Stimulated activated CD4-positive, alpha-beta T cell treated with anti-CD3 and anti-CD28 coated beads, Interleukin-12 subunit alpha, Interleukin-12 subunit beta, amount 100 ng/mL, for 4 hours (primary cell): Measurements from ENCODE around the gene ANGPTL8.

Experiments used
- DNase-seq: peaks from one replicate; pipeline ENCODE4 v3.0.0-alpha.2; 2020

Gene ANGPTL8

GRCh38 chr19:11238041-11238440, 1.4 kb upstream of the ANGPTL8 start:
- DNase-seq, result no peak

- no peak for DNase-seq
These were observed 540 bp upstream of the ANGPTL8 start for GRCh38 chr19:11238781-11239376.

GRCh38 chr19:11240008-11240444, 607 bp downstream of the ANGPTL8 start:
- no peak for DNase-seq

DNA sequence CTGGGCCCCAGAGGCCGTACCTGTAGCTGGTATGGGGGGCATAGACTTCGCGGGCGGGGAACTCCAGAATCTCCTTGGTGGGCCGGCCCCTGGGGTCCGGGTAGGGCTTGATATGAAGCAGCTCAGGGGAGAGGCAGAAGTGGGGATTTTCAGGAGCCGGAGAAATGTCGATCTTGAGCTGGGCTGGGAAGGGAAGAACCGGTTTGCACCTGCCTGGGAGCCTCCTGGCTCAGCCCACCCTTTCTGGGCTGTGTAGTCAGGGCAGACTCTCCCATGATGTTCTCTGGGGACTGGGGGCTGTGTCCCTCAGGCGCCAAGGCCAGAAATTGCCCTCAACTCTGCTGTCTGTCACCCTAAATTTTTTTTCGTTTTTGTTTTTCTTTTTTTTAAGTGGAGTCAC, 2.6 kb downstream of the ANGPTL8 start:
- no peak for DNase-seq

- peak; percentile 90 for DNase-seq
These were observed 3.7 kb downstream of the ANGPTL8 start for GRCh38 chr19:11242864-11243797.

DNA sequence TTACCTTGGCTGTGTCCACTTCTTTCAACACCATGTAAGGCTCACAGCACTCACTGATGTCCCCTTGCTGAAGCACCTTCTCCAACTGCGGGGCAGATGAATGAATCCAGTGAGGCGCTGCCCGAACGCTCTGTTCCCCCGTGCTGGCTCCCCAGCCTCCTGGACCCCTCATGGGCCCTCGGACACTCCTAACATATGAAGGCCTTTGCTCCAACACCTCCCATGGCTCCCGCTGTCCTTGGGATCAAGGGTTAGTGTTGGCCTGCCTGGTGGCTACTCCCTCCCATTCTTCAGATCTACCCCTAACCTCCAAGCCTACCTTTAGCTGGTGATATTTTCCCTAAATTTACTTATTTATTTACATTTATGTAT, 4.4 kb downstream of the ANGPTL8 start:
- DNase-seq, result no peak

GRCh38 chr19:11244846-11245589, 5.6 kb downstream of the ANGPTL8 start:
- no peak for DNase-seq

DNA sequence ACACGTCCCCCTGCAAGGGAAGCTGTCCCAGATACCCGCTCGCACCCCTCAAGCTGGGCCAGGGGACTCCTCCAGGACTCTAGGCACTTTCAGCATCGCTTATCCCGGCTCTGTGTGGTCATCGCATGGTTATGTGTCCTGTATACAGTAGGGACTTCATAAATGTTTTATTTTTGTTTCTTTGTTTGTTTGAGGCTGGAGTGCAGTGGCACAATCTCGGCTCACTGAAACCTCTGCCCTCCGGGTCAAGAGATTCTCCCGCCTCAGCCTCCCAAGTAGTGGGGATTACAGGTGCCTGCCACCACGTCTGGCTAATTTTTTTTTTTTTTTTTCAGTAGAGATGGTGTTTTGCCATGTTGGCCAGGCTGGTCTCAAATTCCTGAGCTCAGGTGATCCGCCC, 7.5 kb downstream of the ANGPTL8 start:
- no peak for DNase-seq

DNA sequence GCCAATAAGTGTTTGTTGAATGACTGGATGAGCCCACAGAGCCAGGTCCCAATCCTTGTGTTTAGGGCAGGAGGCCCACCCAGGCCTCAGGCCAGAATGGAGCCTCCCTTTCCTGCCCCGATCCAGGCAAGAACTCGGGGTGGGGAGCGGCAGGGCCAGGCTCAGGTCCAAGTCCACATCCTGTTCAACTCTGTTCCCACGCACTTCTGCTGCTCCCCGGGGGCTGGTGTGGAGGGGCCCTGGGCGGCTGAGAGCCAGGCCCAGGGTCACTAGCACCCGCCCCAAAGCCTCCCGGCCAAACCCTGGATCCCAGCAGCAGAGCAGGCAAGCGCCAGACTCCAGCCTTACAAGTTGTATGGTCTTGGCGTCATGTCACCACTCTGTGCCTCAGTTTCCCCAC, 8.0 kb downstream of the ANGPTL8 start:
- no peak for DNase-seq

GRCh38 chr19:11247934-11248333, 8.5 kb downstream of the ANGPTL8 start:
- no peak for DNase-seq

- no peak for DNase-seq
These were observed 9.4 kb downstream of the ANGPTL8 start for GRCh38 chr19:11248852-11249251.

DNA sequence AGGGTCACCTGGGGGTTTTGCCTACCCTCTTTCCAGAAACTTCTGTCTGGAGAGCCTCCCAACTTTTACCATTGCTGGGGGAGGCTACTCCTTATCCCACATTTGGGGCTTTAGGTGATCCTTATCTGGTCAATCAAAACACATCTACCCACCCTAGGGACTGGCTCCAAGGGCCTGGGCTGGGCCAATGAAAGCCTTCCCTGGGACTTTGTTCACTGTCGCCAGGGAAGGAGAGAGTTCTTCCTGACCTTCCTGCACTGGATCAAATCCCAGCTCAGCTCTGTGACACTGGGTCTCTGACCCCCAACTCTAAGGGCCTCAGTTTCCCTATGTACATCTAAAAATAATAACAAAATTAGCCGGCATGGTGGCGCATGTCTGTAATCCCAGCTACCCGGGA, 11.8 kb downstream of the ANGPTL8 start:
- DNase-seq, result no peak

DNA sequence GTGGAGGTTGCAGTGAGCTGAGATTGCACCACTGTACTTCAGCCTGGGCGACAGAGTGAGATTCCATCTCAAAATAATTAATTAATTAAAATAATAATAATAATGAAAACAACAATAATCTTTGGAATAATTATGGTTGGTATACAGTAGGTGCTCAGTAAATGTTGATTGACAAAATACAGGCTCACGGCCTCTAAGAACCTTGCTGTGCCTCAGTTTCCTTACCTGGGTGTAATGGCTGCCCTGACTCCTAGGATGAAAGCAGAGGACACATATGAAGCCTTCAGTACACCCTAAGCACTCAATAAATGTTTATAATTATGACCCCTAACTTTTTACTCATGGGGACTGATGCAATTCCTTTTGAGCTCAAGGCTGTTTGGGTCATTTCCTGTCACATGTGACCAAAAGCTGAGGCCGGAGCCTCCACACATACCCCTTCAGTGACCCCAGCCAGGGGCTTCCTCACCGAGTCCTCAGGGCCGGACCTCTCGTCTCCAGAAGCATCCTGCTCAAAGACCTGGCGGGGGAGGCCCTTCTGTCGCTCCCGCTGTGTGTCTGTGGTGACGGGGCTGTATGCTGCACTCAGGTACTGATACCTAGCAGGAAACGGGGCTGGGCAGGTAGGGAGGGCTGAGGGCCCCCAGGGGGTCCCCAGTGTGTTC, 12.4 kb downstream of the ANGPTL8 start:
- no peak for DNase-seq

DNA sequence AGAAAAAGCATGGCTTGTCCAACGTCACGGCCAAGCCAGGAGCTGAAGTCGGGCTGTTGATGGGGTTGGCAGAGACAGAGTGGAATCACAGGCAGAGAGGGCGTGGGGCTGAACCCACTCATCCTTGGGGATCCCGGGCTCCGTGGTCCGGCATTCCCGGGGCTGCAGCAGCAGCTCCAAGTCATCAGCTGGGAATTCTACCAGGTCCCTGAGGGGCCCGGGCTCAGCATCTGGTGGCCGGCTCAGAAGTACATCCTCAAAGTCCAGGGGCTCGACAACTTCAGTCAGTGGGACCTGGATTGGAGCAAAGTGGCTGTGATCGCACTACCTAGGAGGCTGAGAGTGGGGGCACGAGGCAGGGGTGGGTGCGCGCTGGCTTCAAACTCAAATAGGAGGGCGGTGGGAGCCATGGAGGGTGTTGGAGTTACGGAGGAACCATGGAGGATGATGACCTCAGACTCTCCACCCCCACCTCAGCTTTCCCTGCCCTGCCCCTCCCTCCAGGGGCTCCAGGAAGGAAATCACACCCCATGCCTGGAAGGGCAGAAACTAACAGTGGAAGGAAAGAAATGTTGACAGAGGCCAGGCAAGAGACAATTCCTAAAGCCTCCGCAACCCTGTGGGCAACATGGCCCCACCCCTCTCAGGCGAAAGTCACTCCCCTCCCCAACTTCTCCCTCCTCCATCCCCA, 13.4 kb downstream of the ANGPTL8 start:
- no peak for DNase-seq

DNA sequence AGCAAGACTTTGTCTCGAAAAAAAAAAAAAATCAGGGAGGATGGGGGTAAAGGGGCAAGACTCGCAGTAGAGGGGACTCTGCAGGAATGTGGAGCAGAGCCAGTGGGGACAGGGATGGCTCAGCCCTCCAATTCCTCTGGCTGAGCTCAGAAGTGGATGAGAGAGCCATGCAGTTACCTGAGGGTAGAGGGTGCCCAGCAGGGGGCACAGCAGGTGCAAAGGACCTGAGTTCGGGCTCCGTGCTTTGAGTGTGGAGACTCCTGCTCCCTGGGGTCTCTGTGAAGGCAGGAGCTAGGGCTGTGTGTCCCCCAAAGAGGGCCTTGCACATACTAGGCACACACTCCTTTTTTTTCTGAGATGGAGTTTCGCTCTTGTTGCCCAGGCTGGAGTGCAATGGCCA, 15.2 kb downstream of the ANGPTL8 start:
- no peak for DNase-seq

GRCh38 chr19:11256189-11256588, 16.8 kb downstream of the ANGPTL8 start:
- no peak for DNase-seq

DNA sequence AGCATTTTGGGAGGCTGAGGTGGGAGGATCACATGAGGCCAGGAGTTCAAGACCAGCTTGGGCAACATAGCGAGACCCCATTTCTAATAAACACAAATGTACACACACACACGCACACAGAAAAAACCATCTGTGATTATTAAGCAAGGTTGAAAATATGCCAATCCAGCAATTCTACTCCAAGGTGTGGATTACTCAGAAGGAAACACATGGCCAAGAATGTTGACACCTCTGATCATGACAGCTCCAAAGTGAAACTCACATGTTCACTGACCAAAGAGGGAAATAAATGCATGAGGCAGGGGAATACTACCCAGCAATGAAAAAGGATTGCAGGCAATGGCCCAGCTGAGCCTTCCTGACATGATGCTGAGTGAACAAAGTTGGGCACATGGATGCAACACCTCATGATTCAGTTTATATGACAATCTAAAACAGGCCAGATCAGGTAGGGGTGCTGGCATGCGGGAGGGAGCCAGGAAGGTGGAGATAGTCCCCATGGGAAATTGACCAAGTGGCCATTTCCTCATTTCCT, 18.5 kb downstream of the ANGPTL8 start:
- DNase-seq, result no peak

DNA sequence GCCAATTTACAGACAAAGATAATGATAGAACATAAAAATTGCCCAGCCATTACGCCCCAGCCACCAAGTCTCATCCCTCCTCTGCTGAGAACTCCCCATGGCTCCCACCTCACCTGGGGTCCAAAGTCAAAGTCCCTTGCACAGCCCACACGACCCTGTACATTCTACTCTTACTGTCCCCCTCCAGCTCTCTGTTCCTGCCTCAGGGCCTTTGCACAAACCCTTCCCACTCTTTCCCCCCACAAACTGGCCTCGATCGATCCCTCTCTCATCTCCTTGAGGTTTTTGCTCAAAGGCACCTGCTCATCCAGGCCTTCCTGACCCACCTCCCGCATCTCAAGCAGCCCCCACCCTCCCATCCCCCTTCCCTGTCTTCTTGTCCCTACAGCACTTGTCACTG, 21.6 kb downstream of the ANGPTL8 start:
- DNase-seq, result no peak

DNA sequence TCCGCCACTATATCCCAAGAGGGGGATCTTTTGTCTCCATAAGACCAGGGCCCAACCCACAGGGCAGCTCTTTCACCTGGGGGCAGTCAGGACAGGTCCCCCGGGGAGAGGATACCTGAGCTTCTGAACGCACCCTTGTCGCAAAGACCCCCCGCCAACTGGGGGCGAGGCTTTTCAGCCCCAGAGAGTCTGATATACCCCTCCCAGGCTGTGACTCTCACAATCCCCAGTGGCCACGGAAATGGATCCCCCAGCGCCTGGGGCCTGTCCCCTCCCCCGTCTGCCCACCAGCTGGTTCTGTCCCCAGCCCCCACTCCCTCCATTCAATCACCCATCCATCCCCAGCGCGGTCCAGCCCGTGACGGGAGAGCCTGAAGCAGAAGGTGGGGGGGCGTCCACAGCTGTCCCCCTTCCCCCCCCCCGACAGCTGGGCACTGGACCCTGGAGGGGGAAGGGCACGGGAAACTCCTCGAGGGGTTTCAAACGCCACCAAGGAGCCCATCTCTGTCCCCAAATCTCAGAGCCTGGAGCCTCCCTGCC, 22.1 kb downstream of the ANGPTL8 start:
- DNase-seq, result no peak

- peak; percentile 38 for DNase-seq
These were observed 22.8 kb downstream of the ANGPTL8 start, which contains the start of gene DOCK6 for GRCh38 chr19:11261971-11262839. Gene DOCK6 (minus strand): TSS chr19:11262524. CDS start chr19:11262440, 84 bp downstream.

DNA sequence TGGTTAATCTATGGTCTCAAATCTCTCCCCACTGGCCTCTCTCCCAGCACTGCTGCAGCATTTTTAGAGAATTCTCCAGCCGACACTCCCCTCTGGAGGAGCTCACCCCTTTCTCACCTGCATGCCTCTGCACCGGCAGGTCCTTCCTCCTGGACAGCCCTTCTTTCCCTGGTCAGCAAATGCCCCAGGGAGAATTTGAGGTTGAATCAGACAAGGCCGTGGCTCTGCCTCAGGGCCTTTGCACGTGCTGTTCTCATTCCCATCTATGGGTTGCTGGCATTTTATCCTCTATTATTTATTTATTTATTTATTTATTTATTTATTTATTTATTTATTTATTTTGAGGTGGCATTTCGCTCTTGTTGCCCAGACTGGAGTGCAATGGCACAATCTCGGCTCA, 24.3 kb downstream of the ANGPTL8 start:
- DNase-seq, result no peak
